ENCODE measurements around the gene SIX3. TPM values are rescaled to one million over a fixed set of nuclear protein-coding genes. Genes with fewer than 3 reads are reported as not detected.

The SIX3 gene
- total RNA-seq, 1 experiment from 2014 or later: 0.56 TPM

GRCh38 chr2:44922776-44923175 is 18.7 kb upstream of the SIX3 start:
- DNase-seq (ENCODE audit: low spot score): no peak
- CTCF ChIA-PET: no interaction called here
- no peaks in the 10 kb centered on the region for H3K9me3 ChIP-seq (ENCODE audit: low read depth, low read length, poor library complexity, severe bottlenecking)
- no peak overlapping the region for H3K4me3 ChIP-seq (ENCODE audit: low read depth, low read length, poor library complexity, severe bottlenecking)
- intact Hi-C loops (cut with micrococcal nuclease; ENCODE audit: unreplicated experiment): no loop called here
- H3K4me1 ChIP-seq (ENCODE audit: insufficient read depth, low read length, poor library complexity, severe bottlenecking): no peaks in the 10 kb centered on the region
- H3K27ac ChIP-seq (ENCODE audit: low read depth, low read length, poor library complexity, severe bottlenecking): no peak overlapping the region
- BruUV-seq (replicated peaks): no TSS peak
- no peaks in the 10 kb centered on the region for H3K36me3 ChIP-seq (ENCODE audit: insufficient read depth, low read length, poor library complexity, severe bottlenecking)
- POLR2A ChIA-PET (ENCODE audit: low non-redundant PET): no interaction called here
- H3K27me3 ChIP-seq (replicated peaks; ENCODE audit: insufficient read depth, low read depth, low read length, poor library complexity): peaks cover 61% of the 10 kb centered on the region
- no peak for TF ChIP-seq EZH2 (IDR thresholded peaks at IDR 0.05; ENCODE audit: borderline replicate concordance, low read depth, low read length, poor library complexity, severe bottlenecking)
- TF ChIP-seq, protein P1, sequence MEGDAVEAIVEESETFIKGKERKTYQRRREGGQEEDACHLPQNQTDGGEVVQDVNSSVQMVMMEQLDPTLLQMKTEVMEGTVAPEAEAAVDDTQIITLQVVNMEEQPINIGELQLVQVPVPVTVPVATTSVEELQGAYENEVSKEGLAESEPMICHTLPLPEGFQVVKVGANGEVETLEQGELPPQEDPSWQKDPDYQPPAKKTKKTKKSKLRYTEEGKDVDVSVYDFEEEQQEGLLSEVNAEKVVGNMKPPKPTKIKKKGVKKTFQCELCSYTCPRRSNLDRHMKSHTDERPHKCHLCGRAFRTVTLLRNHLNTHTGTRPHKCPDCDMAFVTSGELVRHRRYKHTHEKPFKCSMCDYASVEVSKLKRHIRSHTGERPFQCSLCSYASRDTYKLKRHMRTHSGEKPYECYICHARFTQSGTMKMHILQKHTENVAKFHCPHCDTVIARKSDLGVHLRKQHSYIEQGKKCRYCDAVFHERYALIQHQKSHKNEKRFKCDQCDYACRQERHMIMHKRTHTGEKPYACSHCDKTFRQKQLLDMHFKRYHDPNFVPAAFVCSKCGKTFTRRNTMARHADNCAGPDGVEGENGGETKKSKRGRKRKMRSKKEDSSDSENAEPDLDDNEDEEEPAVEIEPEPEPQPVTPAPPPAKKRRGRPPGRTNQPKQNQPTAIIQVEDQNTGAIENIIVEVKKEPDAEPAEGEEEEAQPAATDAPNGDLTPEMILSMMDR (conservative IDR thresholded peaks at IDR 0.05; ENCODE audit: low read depth, low read length): no peak

DNA sequence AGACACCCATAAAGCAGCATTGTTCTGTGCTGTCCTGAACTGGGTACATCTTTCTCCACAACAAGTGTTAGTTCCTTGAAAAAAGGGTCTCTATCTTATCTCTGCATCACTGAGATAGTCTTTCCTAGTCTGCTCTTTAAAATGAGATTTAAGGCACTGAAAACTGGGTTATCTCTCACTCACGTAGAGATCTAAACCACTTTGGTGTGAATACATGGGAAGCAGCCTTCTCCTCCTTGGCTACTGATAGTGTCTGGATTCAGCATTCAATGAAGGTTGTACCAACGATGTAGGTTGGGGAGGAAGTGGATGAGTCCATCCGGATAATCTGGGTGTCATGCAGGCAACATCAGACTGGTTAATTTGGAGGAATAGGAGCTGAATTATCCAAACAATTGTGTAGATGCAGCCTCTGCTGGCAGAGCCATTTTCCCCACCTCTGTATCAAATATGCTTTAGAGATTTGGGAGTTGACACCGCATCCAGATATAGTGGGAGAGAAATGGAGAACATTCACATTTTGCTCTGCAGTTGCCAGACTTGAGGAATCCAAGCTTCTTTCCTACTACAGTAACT is 15.9 kb upstream of the SIX3 start:
- intact Hi-C loops (cut with micrococcal nuclease; ENCODE audit: unreplicated experiment): no loop called here
- no peaks in the 10 kb centered on the region for H3K9me3 ChIP-seq (ENCODE audit: low read depth, low read length, poor library complexity, severe bottlenecking)
- H3K4me3 ChIP-seq (ENCODE audit: low read depth, low read length, poor library complexity, severe bottlenecking): no peak overlapping the region
- TF ChIP-seq, protein P1 (conservative IDR thresholded peaks at IDR 0.05; ENCODE audit: low read depth, low read length): no peak
- TF ChIP-seq EZH2 (IDR thresholded peaks at IDR 0.05; ENCODE audit: borderline replicate concordance, low read depth, low read length, poor library complexity, severe bottlenecking): peak; percentile 60
- no peaks in the 10 kb centered on the region for H3K4me1 ChIP-seq (ENCODE audit: insufficient read depth, low read length, poor library complexity, severe bottlenecking)
- ChIA-PET CTCF (no interaction called here), POLR2A (ENCODE audit: low non-redundant PET) (no interaction called here)
- no peak for DNase-seq (ENCODE audit: low spot score)
- H3K27ac ChIP-seq (ENCODE audit: low read depth, low read length, poor library complexity, severe bottlenecking): no peak overlapping the region
- no TSS peak for BruUV-seq (replicated peaks)
- H3K36me3 ChIP-seq (ENCODE audit: insufficient read depth, low read length, poor library complexity, severe bottlenecking): no peaks in the 10 kb centered on the region
- H3K27me3 ChIP-seq (replicated peaks; ENCODE audit: insufficient read depth, low read depth, low read length, poor library complexity): peaks cover 90% of the 10 kb centered on the region

- intact Hi-C loops (cut with micrococcal nuclease; ENCODE audit: unreplicated experiment): no loop called here
- Histone ChIP-seq H3K4me1 (ENCODE audit: insufficient read depth, low read length, poor library complexity, severe bottlenecking) (no peaks in the 10 kb centered on the region), H3K4me3 (ENCODE audit: low read depth, low read length, poor library complexity, severe bottlenecking) (no peak overlapping the region), H3K27ac (ENCODE audit: low read depth, low read length, poor library complexity, severe bottlenecking) (no peak overlapping the region), H3K9me3 (ENCODE audit: low read depth, low read length, poor library complexity, severe bottlenecking) (no peaks in the 10 kb centered on the region), H3K27me3 (replicated peaks; ENCODE audit: insufficient read depth, low read depth, low read length, poor library complexity) (peaks cover 95% of the 10 kb centered on the region), H3K36me3 (ENCODE audit: insufficient read depth, low read length, poor library complexity, severe bottlenecking) (no peaks in the 10 kb centered on the region)
- ChIA-PET CTCF (no interaction called here), POLR2A (ENCODE audit: low non-redundant PET) (no interaction called here)
- no peak for TF ChIP-seq EZH2 (IDR thresholded peaks at IDR 0.05; ENCODE audit: borderline replicate concordance, low read depth, low read length, poor library complexity, severe bottlenecking)
- DNase-seq (ENCODE audit: low spot score): no peak
- BruUV-seq (replicated peaks): no TSS peak
These were observed 14.5 kb upstream of the SIX3 start for GRCh38 chr2:44926957-44927356.

- no TSS peak for BruUV-seq (replicated peaks)
- POLR2A ChIA-PET (ENCODE audit: low non-redundant PET): no interaction called here
- CTCF ChIA-PET: no interaction called here
- DNase-seq (ENCODE audit: low spot score): no peak
- Histone ChIP-seq H3K36me3 (ENCODE audit: insufficient read depth, low read length, poor library complexity, severe bottlenecking) (no peaks in the 10 kb centered on the region), H3K9me3 (ENCODE audit: low read depth, low read length, poor library complexity, severe bottlenecking) (no peaks in the 10 kb centered on the region), H3K27ac (ENCODE audit: low read depth, low read length, poor library complexity, severe bottlenecking) (no peak overlapping the region), H3K27me3 (replicated peaks; ENCODE audit: insufficient read depth, low read depth, low read length, poor library complexity) (peaks cover 100% of the 10 kb centered on the region), H3K4me1 (ENCODE audit: insufficient read depth, low read length, poor library complexity, severe bottlenecking) (no peaks in the 10 kb centered on the region), H3K4me3 (ENCODE audit: low read depth, low read length, poor library complexity, severe bottlenecking) (no peak overlapping the region)
- intact Hi-C loops (cut with micrococcal nuclease; ENCODE audit: unreplicated experiment): no loop called here
- TF ChIP-seq, protein P1 (conservative IDR thresholded peaks at IDR 0.05; ENCODE audit: low read depth, low read length): no peak
- peak; percentile 28 for TF ChIP-seq EZH2 (IDR thresholded peaks at IDR 0.05; ENCODE audit: borderline replicate concordance, low read depth, low read length, poor library complexity, severe bottlenecking)
These were observed 13.5 kb upstream of the SIX3 start for GRCh38 chr2:44927985-44928482.

Measured in A673 (cell line).